K562 (cell line): ENCODE results near the gene ARHGAP10. TPM values are rescaled to one million over a fixed set of nuclear protein-coding genes. Genes with fewer than 3 reads are reported as not detected.

Experiments
- ATAC-seq: fragments of 200-7000 bp; cut with Tn5 transposase; 3 replicates; pipeline ENCODE4 v1.9.1; 2020; ENCODE audit warnings: moderate library complexity
- BruUV-seq: library from RNA; stranded (reverse); fragments of 400-500 nt; replicated peaks from 2 replicates; lab custom pipeline; 2021; lab: Mats Ljungman, UMichigan
- CTCF ChIA-PET: fragments of 300-600 bp; formaldehyde crosslinking; extraction: SDS; loops from one replicate; lab custom pipeline; 2021; ENCODE audit warnings: low intra/inter-chr PET ratio; lab: Yijun Ruan, JAX
- POLR2A ChIA-PET: fragments of 300-600, 350-650 bp; sonication (Branson Sonifier 250); formaldehyde crosslinking; extraction: SDS; loops from one replicate; lab custom pipeline; 2021; ENCODE audit warnings: antibody characterized with exemption, inconsistent platforms; lab: Yijun Ruan, JAX
- DNase-seq, 4 experiments: peaks; one replicate each; pipeline versions ENCODE4 v3.0.0 to v3.0.0-alpha.2; 2011 to 2018; ENCODE audit warnings: low spot score in 3 of 4, mixed read lengths in 3 of 4; ENCODE audit errors: extremely low read depth in 1 of 4
- FAIRE-seq: peaks from 2 replicates; lab custom pipeline; 2011; peaks lifted over from hg19 to GRCh38; lab: Jason Lieb, UNC
- H2AFZ ChIP-seq: 2 replicates; pipeline ENCODE4 v1.6.0; 2011; ENCODE audit warnings: low read depth, low read length, control low read depth, inconsistent platforms
- H3K27ac ChIP-seq: fragments of 200-600 bp; 3 replicates; pipeline ENCODE4 v1.8.0; 2011; ENCODE audit warnings: low read depth, mild to moderate bottlenecking, control low read depth, inconsistent platforms, low read length, moderate library complexity, mixed read lengths; ENCODE audit errors: extremely low read depth
- H3K27me3 ChIP-seq, 2 experiments: fragments of 300-600 bp in 1 of 2; 2 replicates in 1 of 2; 3 replicates in 1 of 2; pipeline versions ENCODE4 v1.6.0 to v1.8.0; 2011; ENCODE audit warnings: inconsistent platforms in 2 of 2, low read length in 2 of 2, mild to moderate bottlenecking in 1 of 2, mixed read lengths in 1 of 2, moderate library complexity in 1 of 2; ENCODE audit not compliant: control insufficient read depth in 2 of 2, insufficient read depth in 2 of 2
- H3K36me3 ChIP-seq: fragments of 300-600 bp; 3 replicates; pipeline ENCODE4 v1.8.0; 2011; ENCODE audit warnings: mild to moderate bottlenecking, low read length, inconsistent platforms; ENCODE audit not compliant: control insufficient read depth, insufficient read depth
- H3K4me1 ChIP-seq, 2 experiments: fragments of 200-600 bp in 1 of 2; replicated peaks in 1 of 2; 2 replicates in 1 of 2; 3 replicates in 1 of 2; pipeline versions ENCODE4 v1.5.1 to v1.8.0; 2011; ENCODE audit warnings: inconsistent platforms in 2 of 2, low read length in 2 of 2, mild to moderate bottlenecking in 1 of 2, mixed read lengths in 1 of 2, moderate library complexity in 1 of 2; ENCODE audit not compliant: control insufficient read depth in 2 of 2, insufficient read depth in 2 of 2
- H3K4me2 ChIP-seq: 2 replicates; pipeline ENCODE4 v1.6.1; 2011; ENCODE audit warnings: low read length, control low read depth, inconsistent platforms, mixed read lengths; ENCODE audit not compliant: insufficient read depth
- H3K4me3 ChIP-seq: fragments of 200-600 bp; sonication (generic), shearing (Covaris generic); 2 replicates; pipeline ENCODE4 v1.5.1; 2016; ENCODE audit warnings: control low read depth, inconsistent platforms
- H3K79me2 ChIP-seq: fragments of 200-600 bp; 3 replicates; pipeline ENCODE4 v1.8.0; 2011; ENCODE audit warnings: low read length, inconsistent platforms; ENCODE audit not compliant: control insufficient read depth, insufficient read depth
- H3K9ac ChIP-seq, 2 experiments: 2 replicates each; pipeline versions ENCODE4 v1.6.0 to v1.6.1; 2011; ENCODE audit warnings: low read depth in 2 of 2, low read length in 2 of 2, control low read depth in 1 of 2, inconsistent platforms in 1 of 2, mild to moderate bottlenecking in 1 of 2, mixed read lengths in 1 of 2; ENCODE audit not compliant: insufficient read depth in 1 of 2
- H3K9me1 ChIP-seq: one replicate; pipeline ENCODE4 v1.6.0; 2011; ENCODE audit warnings: inconsistent platforms, mild to moderate bottlenecking, low read length, moderate library complexity; ENCODE audit not compliant: control insufficient read depth, insufficient read depth
- H3K9me3 ChIP-seq: replicated peaks from 2 replicates; pipeline ENCODE4 v1.5.1; 2011; ENCODE audit warnings: low read depth, low read length, inconsistent platforms; ENCODE audit not compliant: control insufficient read depth, insufficient read depth
- H4K20me1 ChIP-seq: replicated peaks from 2 replicates; pipeline ENCODE4 v1.6.1; 2011; ENCODE audit warnings: low read length, inconsistent platforms, mixed read lengths; ENCODE audit not compliant: control insufficient read depth, insufficient read depth
- ARID2 ChIP-seq: fragments of 450-650 bp; IDR thresholded peaks from 2 replicates; pipeline ENCODE4 v1.6.1; 2017; ENCODE audit warnings: antibody characterized with exemption, mild to moderate bottlenecking
- CBX1 ChIP-seq: sonication (generic); IDR thresholded peaks from 2 replicates; pipeline ENCODE4 v1.6.1; 2016; ENCODE audit warnings: antibody characterized with exemption, low read depth, mild to moderate bottlenecking
- EP300 ChIP-seq: IDR thresholded peaks from 2 replicates; pipeline ENCODE4 v1.6.1; 2012; ENCODE audit warnings: low read length, improper control_type of control experiment
- EZH2 ChIP-seq: IDR thresholded peaks from 2 replicates; pipeline ENCODE4 v1.6.1; 2012; ENCODE audit warnings: low read depth, mild to moderate bottlenecking, inconsistent platforms, low read length, borderline replicate concordance
- MCM2 ChIP-seq: fragments of 450-650 bp; IDR thresholded peaks from 2 replicates; pipeline ENCODE4 v1.6.1; 2017; ENCODE audit warnings: low read depth, mild to moderate bottlenecking
- NFIC ChIP-seq: fragments of 450-650 bp; IDR thresholded peaks from 2 replicates; pipeline ENCODE4 v1.6.1; 2017; ENCODE audit warnings: mild to moderate bottlenecking, inconsistent platforms
- NFYB ChIP-seq: IDR thresholded peaks from 2 replicates; pipeline ENCODE4 v1.6.1; 2011; ENCODE audit warnings: mild to moderate bottlenecking, moderate library complexity; ENCODE audit not compliant: insufficient read length; ENCODE audit errors: extremely low read depth
- PHTF2 ChIP-seq: fragments of 250-450 bp; sonication (Bioruptor Pico); IDR thresholded peaks from 2 replicates; pipeline ENCODE4 v1.5.0; 2021; ENCODE audit warnings: mild to moderate bottlenecking
- RFX7 ChIP-seq: fragments of 250-450 bp; sonication (Bioruptor Pico); IDR thresholded peaks from 2 replicates; pipeline ENCODE4 v1.5.1; 2021; ENCODE audit warnings: mild to moderate bottlenecking
- TBL1XR1 ChIP-seq, 2 experiments: IDR thresholded peaks; 2 replicates each; pipeline ENCODE4 v1.6.1; 2012; ENCODE audit warnings: improper control_type of control experiment in 2 of 2, low read length in 2 of 2, mild to moderate bottlenecking in 1 of 2
- ZNF133 ChIP-seq: fragments of 250-450 bp; sonication (Bioruptor Pico); IDR thresholded peaks from 2 replicates; pipeline ENCODE4 v1.4.0; 2020; ENCODE audit warnings: mild to moderate bottlenecking
- ZNF280B ChIP-seq: fragments of 250-450 bp; sonication (Bioruptor Pico); IDR thresholded peaks from 2 replicates; pipeline ENCODE4 v1.5.1; 2021; ENCODE audit warnings: mild to moderate bottlenecking
- WGBS: fragments of 100-300 bp; shearing (Covaris generic); methylation state at CpG from one replicate; pipeline ENCODE4 v1.1.6; 2016; ENCODE audit warnings: low coverage, mixed read lengths; ENCODE audit not compliant: insufficient coverage; ENCODE audit errors: missing lambda C conversion rate; 5-methylcytosine and 5-hydroxymethylcytosine counted together
- in situ Hi-C: fragments of 300-500 bp; cut with MboI; formaldehyde crosslinking; loops from 4 replicates; pipeline ENCODE4 v1.15.0; 2018; ENCODE audit warnings: inconsistent platforms, mixed read lengths
- intact Hi-C: fragments of 100-400 bp; cut with micrococcal nuclease; formaldehyde crosslinking; loops from 2 replicates; pipeline ENCODE4 v1.14.2; 2022
- polyA plus RNA-seq, 8 experiments: library from polyadenylated mRNA; depleted of rRNA in 4 of 8; stranded (reverse) in 5 of 8; unstranded in 3 of 8; fragments of >200 nt; fragmentation: Nextera tagmentation in 2 of 8; fragmentation: Illumina TruSeq in 1 of 8; extraction: Ambion mirVana in 2 of 8; extraction: Trizol in 1 of 8; gene quantifications; 2 replicates each; pipeline versions ENCODE4 v1.2.1 to v1.2.3, GENCODE V29; 2011 to 2014; ENCODE audit warnings: inconsistent platforms in 1 of 8, missing spikeins in 1 of 8
- total RNA-seq, 7 experiments: library from RNA; depleted of rRNA in 6 of 7; stranded (reverse); fragments of >200 nt in 6 of 7; fragmentation: Illumina TruSeq in 2 of 7; extraction: Trizol in 2 of 7; gene quantifications; 2 replicates each; pipeline versions ENCODE4 v1.2.1 to v1.2.3, GENCODE V29; 2011 to 2021; ENCODE audit warnings: low replicate concordance in 1 of 7
- TF ChIP-seq, protein P1 (sequence below): fragments of 450-650 bp; IDR thresholded peaks from 2 replicates; pipeline ENCODE4 v1.7.1; 2018; ENCODE audit warnings: mild to moderate bottlenecking, low read depth; ENCODE audit not compliant: partially characterized antibody

The ARHGAP10 gene
- total and polyA plus RNA-seq, 9 of the 15 experiments (the other 6 are each of a cell fraction or from before 2014, with no cell fraction given), result 0.03 to 0.22 (median 0.06) TPM; not detected in 3

- no peak for TF ChIP-seq EP300
- no peak for TF ChIP-seq TBL1XR1 (IDR thresholded peaks at IDR 0.05; ENCODE audit: low read length in 2 of 2)
- no peak for TF ChIP-seq MCM2
- no peak for TF ChIP-seq ZNF280B
- TF ChIP-seq, all 486 proteins: peak for 0
Measured at GRCh38 chr4:147826288-147826646, 94.4 kb downstream of the ARHGAP10 start (continued).

DNA sequence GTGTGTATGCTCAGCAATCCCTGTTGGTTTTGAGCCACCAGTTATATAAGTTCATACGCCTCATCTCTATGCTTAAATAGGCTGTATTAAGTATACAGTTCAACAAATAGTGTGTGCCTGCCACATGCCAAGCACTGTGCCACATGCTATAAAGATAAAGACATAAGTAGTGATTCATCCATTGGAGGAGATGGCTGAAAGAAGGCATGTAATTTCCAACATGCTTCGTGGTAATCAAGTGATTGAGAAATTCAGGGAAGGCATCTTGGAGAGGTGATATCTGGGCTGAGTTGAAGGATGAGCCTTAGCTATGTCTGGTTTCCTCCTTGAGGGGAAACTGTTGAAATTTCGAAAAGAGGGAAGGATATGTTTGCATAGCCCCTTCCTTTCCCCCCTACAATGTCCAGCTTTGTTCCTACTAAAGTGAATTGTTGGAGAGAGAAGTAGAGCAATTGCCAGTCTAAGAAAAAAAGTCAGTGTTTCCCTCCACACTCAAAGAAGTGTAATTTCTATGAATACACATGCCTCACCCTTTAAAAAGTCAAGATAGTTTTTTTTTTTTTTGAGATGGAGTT, 96.5 kb downstream of the ARHGAP10 start:
- FAIRE-seq (no peak), ATAC-seq (no peak)
- Histone ChIP-seq H3K27ac (no peak overlapping the region), H3K36me3 (no peaks in the 10 kb centered on the region), H3K9ac (no peak overlapping the region), H4K20me1 (0 out of 2 replicates have a peak, but pooled peaks cover 3% of the 10 kb centered on the region)
- CTCF ChIA-PET, result no interaction called here
- TF ChIP-seq NFIC (no peak), RFX7 (CRISPR knock-in tag) (no peak), ZNF133 (CRISPR knock-in tag) (no peak), CBX1 (no peak), NFYB (no peak), EZH2 (no peak), PHTF2 (CRISPR knock-in tag) (no peak), ARID2 (no peak)
- TF ChIP-seq, protein P1, sequence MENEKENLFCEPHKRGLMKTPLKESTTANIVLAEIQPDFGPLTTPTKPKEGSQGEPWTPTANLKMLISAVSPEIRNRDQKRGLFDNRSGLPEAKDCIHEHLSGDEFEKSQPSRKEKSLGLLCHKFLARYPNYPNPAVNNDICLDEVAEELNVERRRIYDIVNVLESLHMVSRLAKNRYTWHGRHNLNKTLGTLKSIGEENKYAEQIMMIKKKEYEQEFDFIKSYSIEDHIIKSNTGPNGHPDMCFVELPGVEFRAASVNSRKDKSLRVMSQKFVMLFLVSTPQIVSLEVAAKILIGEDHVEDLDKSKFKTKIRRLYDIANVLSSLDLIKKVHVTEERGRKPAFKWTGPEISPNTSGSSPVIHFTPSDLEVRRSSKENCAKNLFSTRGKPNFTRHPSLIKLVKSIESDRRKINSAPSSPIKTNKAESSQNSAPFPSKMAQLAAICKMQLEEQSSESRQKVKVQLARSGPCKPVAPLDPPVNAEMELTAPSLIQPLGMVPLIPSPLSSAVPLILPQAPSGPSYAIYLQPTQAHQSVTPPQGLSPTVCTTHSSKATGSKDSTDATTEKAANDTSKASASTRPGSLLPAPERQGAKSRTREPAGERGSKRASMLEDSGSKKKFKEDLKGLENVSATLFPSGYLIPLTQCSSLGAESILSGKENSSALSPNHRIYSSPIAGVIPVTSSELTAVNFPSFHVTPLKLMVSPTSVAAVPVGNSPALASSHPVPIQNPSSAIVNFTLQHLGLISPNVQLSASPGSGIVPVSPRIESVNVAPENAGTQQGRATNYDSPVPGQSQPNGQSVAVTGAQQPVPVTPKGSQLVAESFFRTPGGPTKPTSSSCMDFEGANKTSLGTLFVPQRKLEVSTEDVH, result no peak
- TF ChIP-seq, all 486 proteins: peak for 0
- Histone ChIP-seq H3K4me2 (no peak overlapping the region), H2AFZ (no peak overlapping the region), H3K27me3 (peaks cover 0 to 4% of the 10 kb centered on the region in 2 experiments; a peak in 1 of 5 replicates), H3K79me2 (no peaks in the 10 kb centered on the region), H3K4me3 (no peak overlapping the region), H3K9me3 (no peaks in the 10 kb centered on the region), H3K4me1 (no peaks in the 10 kb centered on the region), H3K9me1 (no peaks in the 10 kb centered on the region)
- BruUV-seq, result no TSS peak
- POLR2A ChIA-PET, result no interaction called here
- WGBS, result 0% methylated on average over 2 of the region's 3 CpGs
- intact Hi-C loops (no loop called here), in situ Hi-C loops (no loop called here)
- no peak for DNase-seq
